HCEC 1CT (cell line): ENCODE data around the gene ARHGEF10L.
"Not testable (repeated sequence)": the region's sequence is repeated elsewhere in the genome, so short reads cannot be mapped to it uniquely, and the experiment has no call there.

Source experiments
- DNase-seq: peaks from one replicate; pipeline ENCODE4 v3.0.0-alpha.2; 2017

Gene ARHGEF10L

DNA sequence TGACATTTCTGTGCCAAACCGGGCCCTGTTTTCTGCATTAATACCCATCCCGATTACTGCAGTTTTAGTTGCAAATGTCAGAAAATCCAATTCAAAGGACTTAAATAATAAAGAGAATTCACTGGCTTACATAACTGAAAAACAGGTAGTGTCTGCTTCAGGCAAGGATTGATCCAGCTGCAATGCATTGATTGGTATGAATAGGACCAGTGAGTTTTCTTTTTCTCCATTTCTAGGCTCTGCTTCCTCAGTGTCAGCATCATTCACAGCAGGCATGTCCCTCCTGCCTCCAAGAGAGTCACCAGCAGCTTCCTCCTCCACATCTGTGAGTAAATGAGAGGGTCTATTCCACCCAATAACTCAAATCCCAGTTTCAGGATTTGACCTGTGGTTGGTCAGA lies 181.9 kb downstream of the ARHGEF10L start:
- no peak for DNase-seq

GRCh38 chr1:17723684-17724083 lies 184.2 kb downstream of the ARHGEF10L start:
- no peak for DNase-seq

GRCh38 chr1:17724150-17724549 lies 184.7 kb downstream of the ARHGEF10L start:
- DNase-seq: no peak

GRCh38 chr1:17725084-17725719 lies 185.7 kb downstream of the ARHGEF10L start:
- no peak for DNase-seq

DNA sequence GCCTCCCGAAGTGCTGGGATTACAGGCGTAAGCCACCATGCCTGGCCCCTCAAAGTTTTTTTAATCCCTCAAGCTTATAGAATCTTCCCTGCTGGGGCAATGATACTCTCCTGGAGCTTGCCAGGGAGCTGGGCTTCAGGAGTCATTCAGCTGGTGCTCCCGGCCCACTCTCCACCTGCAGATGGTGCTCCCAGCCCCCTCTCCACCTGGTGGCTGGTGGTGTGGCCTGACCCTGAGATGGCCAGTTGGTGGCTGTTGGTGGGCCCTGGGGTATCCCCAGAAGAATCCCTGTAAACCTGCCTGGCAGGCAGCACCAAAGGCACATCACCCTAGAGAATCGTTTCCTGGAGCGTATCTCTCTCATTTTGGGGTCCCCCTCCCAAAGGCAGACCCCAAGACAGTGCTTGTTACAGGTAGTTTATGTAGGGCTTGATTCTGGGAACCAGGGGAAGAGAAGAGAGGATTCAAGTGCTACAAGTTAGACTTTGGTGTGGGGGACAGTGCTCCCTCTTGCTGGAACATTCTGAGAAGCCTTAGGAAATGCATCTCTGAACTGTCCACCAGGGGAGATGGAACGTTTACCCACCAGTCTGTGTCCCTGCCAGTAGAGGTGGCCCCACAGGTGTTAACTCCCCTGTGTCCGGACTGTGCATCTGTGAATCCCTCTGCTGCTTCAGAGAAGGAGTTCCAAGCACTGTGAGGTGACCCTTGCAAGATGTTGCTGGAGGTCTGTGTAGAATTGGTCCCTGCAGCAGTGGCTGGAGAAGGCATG lies 186.5 kb downstream of the ARHGEF10L start:
- DNase-seq: no peak

DNA sequence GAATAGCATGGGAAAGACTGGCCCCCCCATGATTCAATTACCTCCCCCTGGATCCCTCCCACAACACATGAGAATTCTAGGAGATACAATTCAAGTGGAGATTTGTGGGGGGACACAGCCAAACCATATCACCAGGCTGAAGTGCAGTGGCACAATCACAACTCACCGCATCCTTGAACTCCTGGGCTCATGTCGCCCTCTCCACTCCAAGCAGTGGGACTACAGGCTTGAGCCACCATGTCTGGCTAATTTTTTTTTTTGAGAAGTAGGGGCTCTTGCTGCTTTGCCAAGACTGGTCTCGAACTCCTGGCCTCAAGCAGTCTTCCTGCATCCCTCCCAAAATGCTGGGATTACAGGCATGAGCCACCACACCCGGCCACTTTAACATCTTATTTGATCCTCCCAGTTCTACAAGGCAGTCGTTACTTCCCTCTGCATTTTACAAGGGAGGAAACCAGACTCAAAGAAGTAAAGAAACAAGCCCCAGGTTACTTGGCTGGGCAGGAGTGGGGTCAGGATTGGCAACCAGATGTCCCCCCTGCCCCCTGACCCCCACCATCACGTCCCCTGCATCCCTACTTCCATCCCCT lies 188.7 kb downstream of the ARHGEF10L start:
- no peak for DNase-seq

- no peak for DNase-seq
These were observed 189.8 kb downstream of the ARHGEF10L start for GRCh38 chr1:17729248-17729647.

DNA sequence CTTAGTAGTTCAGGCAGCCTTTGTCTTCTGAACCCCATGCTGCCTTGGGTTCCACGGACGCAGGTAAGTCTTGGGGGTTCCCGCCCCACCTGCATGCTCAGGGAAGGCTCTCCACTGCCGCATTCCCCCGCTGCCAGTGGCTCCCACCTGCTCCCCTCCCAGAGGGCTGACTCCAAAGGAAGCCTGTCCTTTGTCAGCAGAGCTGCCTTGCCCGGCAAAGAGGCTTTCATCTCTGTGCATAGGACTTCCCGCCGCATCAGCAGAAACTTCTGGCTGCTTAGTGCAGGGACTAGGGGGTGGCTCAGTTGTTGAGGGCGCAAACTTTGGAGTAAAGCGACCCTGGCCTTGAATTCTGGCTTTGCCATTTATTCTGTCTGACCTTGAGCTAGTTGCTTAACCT lies 190.4 kb downstream of the ARHGEF10L start:
- DNase-seq: no peak

DNA sequence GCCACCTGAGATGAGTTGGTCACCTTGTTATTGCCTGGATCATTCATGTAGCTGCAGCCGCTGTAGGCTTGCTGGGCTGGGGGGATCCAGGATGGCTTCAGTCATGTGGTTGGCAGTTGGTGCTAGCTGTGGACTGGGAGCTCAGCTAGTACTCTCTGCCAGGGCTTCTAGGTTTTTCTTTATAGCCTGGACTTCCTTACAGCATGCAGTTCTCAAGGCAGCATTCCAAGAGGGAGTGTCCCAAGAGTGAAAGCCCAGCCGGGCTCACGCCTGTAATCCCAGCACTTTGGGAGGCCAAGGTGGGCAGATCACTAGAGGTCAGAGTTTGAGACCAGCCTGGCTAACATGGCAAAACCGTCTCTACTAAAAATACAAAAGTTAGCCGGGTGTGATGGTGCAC lies 192.0 kb downstream of the ARHGEF10L start:
- DNase-seq: no peak

GRCh38 chr1:17732475-17732874 lies 193.0 kb downstream of the ARHGEF10L start:
- peak; percentile 52 for DNase-seq

GRCh38 chr1:17733661-17734060 lies 194.2 kb downstream of the ARHGEF10L start:
- no peak for DNase-seq

DNA sequence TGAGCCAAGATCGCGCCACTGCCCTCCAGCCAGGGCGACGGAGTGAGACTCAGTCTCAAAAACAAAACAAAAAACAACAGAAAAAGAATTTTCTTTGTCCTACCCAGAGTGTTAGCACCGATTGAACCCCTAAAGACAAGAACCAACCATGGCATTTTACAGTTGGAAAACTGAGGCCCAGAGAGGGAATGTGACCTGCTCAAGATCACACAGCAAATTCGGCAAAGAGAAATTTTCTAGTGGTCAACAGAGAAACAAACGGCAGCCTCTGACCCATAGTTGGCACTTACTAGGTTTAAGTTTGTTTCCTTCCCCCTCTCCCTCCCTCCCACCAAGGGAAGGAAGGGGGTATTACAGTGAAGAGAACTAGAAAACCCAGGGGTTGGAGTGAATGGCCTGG lies 195.1 kb downstream of the ARHGEF10L start:
- no peak for DNase-seq

- DNase-seq: no peak
These were observed 195.8 kb downstream of the ARHGEF10L start for GRCh38 chr1:17735348-17735747.

GRCh38 chr1:17735793-17736192 lies 196.3 kb downstream of the ARHGEF10L start:
- DNase-seq: no peak

GRCh38 chr1:17736625-17737024 lies 197.1 kb downstream of the ARHGEF10L start:
- DNase-seq: no peak

- no peak for DNase-seq
These were observed 199.6 kb downstream of the ARHGEF10L start for GRCh38 chr1:17739050-17739449.

- DNase-seq: no peak
These were observed 201.6 kb downstream of the ARHGEF10L start for GRCh38 chr1:17741052-17741451.

- DNase-seq: no peak
These were observed 203.1 kb downstream of the ARHGEF10L start for GRCh38 chr1:17742583-17742982.

DNA sequence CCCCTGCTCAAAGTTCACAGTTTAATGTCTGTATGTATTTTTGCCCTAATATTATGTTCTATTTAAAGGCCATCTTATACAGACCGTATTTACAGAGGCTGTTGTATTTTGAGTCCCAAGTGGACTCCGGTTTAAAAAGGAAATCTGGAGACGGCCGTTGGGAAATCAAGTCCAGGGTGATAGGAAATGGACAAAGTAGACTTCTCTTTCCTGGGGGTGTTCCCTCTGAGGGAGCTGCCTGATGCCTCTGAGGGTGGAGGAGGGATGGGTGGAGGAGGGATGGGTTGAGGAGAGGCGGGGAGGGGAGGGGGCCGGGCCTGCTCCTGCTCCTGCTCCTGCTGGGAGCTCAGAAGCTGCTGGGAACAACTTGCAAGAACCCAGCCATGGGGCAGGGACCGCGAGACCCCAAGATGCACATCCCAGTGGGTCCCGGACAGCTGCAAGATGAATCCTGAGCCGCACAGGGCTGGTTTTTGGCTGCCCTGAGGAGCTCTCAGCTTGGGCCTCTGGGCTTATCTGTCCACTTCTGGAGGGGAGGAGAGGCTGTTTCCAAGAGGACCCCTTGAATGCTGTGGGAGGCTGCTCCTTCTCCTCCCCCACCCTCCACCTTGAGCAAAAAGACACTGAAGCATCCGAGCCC lies 203.6 kb downstream of the ARHGEF10L start:
- DNase-seq: no peak

DNA sequence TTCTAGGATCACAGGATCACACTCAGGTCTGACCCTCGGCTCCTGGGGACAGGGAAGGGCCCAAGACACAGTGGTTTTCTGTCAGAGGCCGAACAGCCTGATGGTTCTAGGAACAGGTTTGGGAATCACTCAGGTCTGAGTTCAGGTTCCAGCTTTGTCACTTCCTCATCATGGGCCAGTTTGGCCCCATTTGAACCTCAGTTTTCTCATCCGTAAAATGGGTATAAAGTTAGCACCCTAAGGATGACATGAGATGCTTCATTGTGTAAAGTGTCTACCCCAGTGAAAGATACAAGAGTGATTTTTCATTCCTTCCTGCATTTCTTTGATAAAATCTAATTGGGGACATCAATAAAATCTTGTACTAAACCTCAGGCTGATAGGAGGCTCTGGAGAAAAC lies 204.4 kb downstream of the ARHGEF10L start:
- no peak for DNase-seq

GRCh38 chr1:17744666-17745478 lies 205.4 kb downstream of the ARHGEF10L start:
- DNase-seq: no peak

GRCh38 chr1:17745479-17745955 lies 206.0 kb downstream of the ARHGEF10L start:
- DNase-seq: no peak

GRCh38 chr1:17746281-17746680 lies 206.8 kb downstream of the ARHGEF10L start:
- DNase-seq: not testable (repeated sequence)
